K562 (cell line): Measurements from ENCODE around the gene DNAJC1. TPM values are rescaled to one million over a fixed set of nuclear protein-coding genes. Genes with fewer than 3 reads are reported as not detected.
A peak's percentile ranks its signal among the peaks of the same experiment; 100 is the strongest.

Experiments
- ATAC-seq: fragments of 200-7000 bp; cut with Tn5 transposase; 3 replicates; pipeline ENCODE4 v1.9.1; 2020; ENCODE audit warnings: moderate library complexity
- BruUV-seq: library from RNA; stranded (reverse); fragments of 400-500 nt; replicated peaks from 2 replicates; lab custom pipeline; 2021; lab: Mats Ljungman, UMichigan
- CTCF ChIA-PET: fragments of 300-600 bp; formaldehyde crosslinking; extraction: SDS; loops from one replicate; lab custom pipeline; 2021; ENCODE audit warnings: low intra/inter-chr PET ratio; lab: Yijun Ruan, JAX
- POLR2A ChIA-PET: fragments of 300-600, 350-650 bp; sonication (Branson Sonifier 250); formaldehyde crosslinking; extraction: SDS; loops from one replicate; lab custom pipeline; 2021; ENCODE audit warnings: antibody characterized with exemption, inconsistent platforms; lab: Yijun Ruan, JAX
- DNase-seq, 4 experiments: peaks; one replicate each; pipeline versions ENCODE4 v3.0.0 to v3.0.0-alpha.2; 2011 to 2018; ENCODE audit warnings: low spot score in 3 of 4, mixed read lengths in 3 of 4; ENCODE audit errors: extremely low read depth in 1 of 4
- FAIRE-seq: peaks from 2 replicates; lab custom pipeline; 2011; peaks lifted over from hg19 to GRCh38; lab: Jason Lieb, UNC
- H2AFZ ChIP-seq: 2 replicates; pipeline ENCODE4 v1.6.0; 2011; ENCODE audit warnings: low read depth, low read length, control low read depth, inconsistent platforms
- H3K27ac ChIP-seq: fragments of 200-600 bp; 3 replicates; pipeline ENCODE4 v1.8.0; 2011; ENCODE audit warnings: low read depth, mild to moderate bottlenecking, control low read depth, inconsistent platforms, low read length, moderate library complexity, mixed read lengths; ENCODE audit errors: extremely low read depth
- H3K27me3 ChIP-seq, 2 experiments: fragments of 300-600 bp in 1 of 2; 2 replicates in 1 of 2; 3 replicates in 1 of 2; pipeline versions ENCODE4 v1.6.0 to v1.8.0; 2011; ENCODE audit warnings: inconsistent platforms in 2 of 2, low read length in 2 of 2, mild to moderate bottlenecking in 1 of 2, mixed read lengths in 1 of 2, moderate library complexity in 1 of 2; ENCODE audit not compliant: control insufficient read depth in 2 of 2, insufficient read depth in 2 of 2
- H3K36me3 ChIP-seq: fragments of 300-600 bp; 3 replicates; pipeline ENCODE4 v1.8.0; 2011; ENCODE audit warnings: mild to moderate bottlenecking, low read length, inconsistent platforms; ENCODE audit not compliant: control insufficient read depth, insufficient read depth
- H3K4me1 ChIP-seq, 2 experiments: fragments of 200-600 bp in 1 of 2; replicated peaks in 1 of 2; 2 replicates in 1 of 2; 3 replicates in 1 of 2; pipeline versions ENCODE4 v1.5.1 to v1.8.0; 2011; ENCODE audit warnings: inconsistent platforms in 2 of 2, low read length in 2 of 2, mild to moderate bottlenecking in 1 of 2, mixed read lengths in 1 of 2, moderate library complexity in 1 of 2; ENCODE audit not compliant: control insufficient read depth in 2 of 2, insufficient read depth in 2 of 2
- H3K4me2 ChIP-seq: 2 replicates; pipeline ENCODE4 v1.6.1; 2011; ENCODE audit warnings: low read length, control low read depth, inconsistent platforms, mixed read lengths; ENCODE audit not compliant: insufficient read depth
- H3K4me3 ChIP-seq: fragments of 200-600 bp; sonication (generic), shearing (Covaris generic); 2 replicates; pipeline ENCODE4 v1.5.1; 2016; ENCODE audit warnings: control low read depth, inconsistent platforms
- H3K79me2 ChIP-seq: fragments of 200-600 bp; 3 replicates; pipeline ENCODE4 v1.8.0; 2011; ENCODE audit warnings: low read length, inconsistent platforms; ENCODE audit not compliant: control insufficient read depth, insufficient read depth
- H3K9ac ChIP-seq, 2 experiments: 2 replicates each; pipeline versions ENCODE4 v1.6.0 to v1.6.1; 2011; ENCODE audit warnings: low read depth in 2 of 2, low read length in 2 of 2, control low read depth in 1 of 2, inconsistent platforms in 1 of 2, mild to moderate bottlenecking in 1 of 2, mixed read lengths in 1 of 2; ENCODE audit not compliant: insufficient read depth in 1 of 2
- H3K9me1 ChIP-seq: one replicate; pipeline ENCODE4 v1.6.0; 2011; ENCODE audit warnings: inconsistent platforms, mild to moderate bottlenecking, low read length, moderate library complexity; ENCODE audit not compliant: control insufficient read depth, insufficient read depth
- H3K9me3 ChIP-seq: replicated peaks from 2 replicates; pipeline ENCODE4 v1.5.1; 2011; ENCODE audit warnings: low read depth, low read length, inconsistent platforms; ENCODE audit not compliant: control insufficient read depth, insufficient read depth
- H4K20me1 ChIP-seq: replicated peaks from 2 replicates; pipeline ENCODE4 v1.6.1; 2011; ENCODE audit warnings: low read length, inconsistent platforms, mixed read lengths; ENCODE audit not compliant: control insufficient read depth, insufficient read depth
- CAMTA2 ChIP-seq: fragments of 250-450 bp; sonication (Bioruptor Pico); conservative IDR thresholded peaks from 2 replicates; pipeline ENCODE4 v1.5.1; 2022
- CREM ChIP-seq: IDR thresholded peaks from 2 replicates; pipeline ENCODE4 v1.6.1; 2014; ENCODE audit warnings: antibody characterized with exemption, low read depth
- CTBP1 ChIP-seq: fragments of 450-650 bp; IDR thresholded peaks from 2 replicates; pipeline ENCODE4 v1.6.1; 2016; ENCODE audit warnings: borderline replicate concordance
- E2F3 ChIP-seq: fragments of 250-450 bp; sonication (Bioruptor Pico); IDR thresholded peaks from 2 replicates; pipeline ENCODE4 v1.4.0; 2020; ENCODE audit warnings: mild to moderate bottlenecking
- IFI16 ChIP-seq: fragments of 250-450 bp; sonication (Bioruptor Pico); IDR thresholded peaks from 2 replicates; pipeline ENCODE4 v2.1.2; 2022; ENCODE audit warnings: mild to moderate bottlenecking, inconsistent platforms
- JUND ChIP-seq, 2 experiments: IDR thresholded peaks; 2 replicates in 1 of 2; 3 replicates in 1 of 2; pipeline ENCODE4 v1.6.1; 2011; ENCODE audit warnings: borderline replicate concordance in 2 of 2, low read depth in 2 of 2, low read length in 2 of 2, improper control_type of control experiment in 1 of 2, missing biosample characterization in 1 of 2, missing genetic modification characterization in 1 of 2, missing genetic modification reagents in 1 of 2
- LEF1 ChIP-seq: fragments of 450-650 bp; IDR thresholded peaks from 2 replicates; pipeline ENCODE4 v1.6.1; 2016; ENCODE audit warnings: mild to moderate bottlenecking
- PHTF2 ChIP-seq: fragments of 250-450 bp; sonication (Bioruptor Pico); IDR thresholded peaks from 2 replicates; pipeline ENCODE4 v1.5.0; 2021; ENCODE audit warnings: mild to moderate bottlenecking
- PTRF ChIP-seq: fragments of 450-650 bp; IDR thresholded peaks from 2 replicates; pipeline ENCODE4 v1.6.1; 2016; ENCODE audit warnings: mild to moderate bottlenecking, missing genetic modification characterization, missing compliant biosample characterization
- SAP30 ChIP-seq: fragments of 200-600 bp; sonication (generic); IDR thresholded peaks from 2 replicates; pipeline ENCODE4 v1.6.1; 2012; ENCODE audit warnings: borderline replicate concordance, low read depth, mild to moderate bottlenecking, moderate library complexity, low read length, control low read depth, inconsistent platforms; ENCODE audit not compliant: insufficient read depth, poor library complexity, severe bottlenecking
- TAF7 ChIP-seq: fragments of 450-650 bp; IDR thresholded peaks from 2 replicates; pipeline ENCODE4 v1.6.1; 2016; ENCODE audit warnings: missing genetic modification characterization, missing compliant biosample characterization
- YBX1 ChIP-seq: fragments of 450-650 bp; IDR thresholded peaks from 2 replicates; pipeline ENCODE4 v1.7.1; 2016; ENCODE audit warnings: mild to moderate bottlenecking
- ZNF589 ChIP-seq: fragments of 200-800 bp; sonication (Bioruptor generic); IDR thresholded peaks from 2 replicates; pipeline ENCODE4 v1.6.1; 2016; ENCODE audit warnings: low read depth, missing genetic modification characterization, missing compliant biosample characterization
- WGBS: fragments of 100-300 bp; shearing (Covaris generic); methylation state at CpG from one replicate; pipeline ENCODE4 v1.1.6; 2016; ENCODE audit warnings: low coverage, mixed read lengths; ENCODE audit not compliant: insufficient coverage; ENCODE audit errors: missing lambda C conversion rate; 5-methylcytosine and 5-hydroxymethylcytosine counted together
- in situ Hi-C: fragments of 300-500 bp; cut with MboI; formaldehyde crosslinking; loops from 4 replicates; pipeline ENCODE4 v1.15.0; 2018; ENCODE audit warnings: inconsistent platforms, mixed read lengths
- intact Hi-C: fragments of 100-400 bp; cut with micrococcal nuclease; formaldehyde crosslinking; loops from 2 replicates; pipeline ENCODE4 v1.14.2; 2022
- polyA plus RNA-seq, 8 experiments: library from polyadenylated mRNA; depleted of rRNA in 4 of 8; stranded (reverse) in 5 of 8; unstranded in 3 of 8; fragments of >200 nt; fragmentation: Nextera tagmentation in 2 of 8; fragmentation: Illumina TruSeq in 1 of 8; extraction: Ambion mirVana in 2 of 8; extraction: Trizol in 1 of 8; gene quantifications; 2 replicates each; pipeline versions ENCODE4 v1.2.1 to v1.2.3, GENCODE V29; 2011 to 2014; ENCODE audit warnings: inconsistent platforms in 1 of 8, missing spikeins in 1 of 8
- total RNA-seq, 7 experiments: library from RNA; depleted of rRNA in 6 of 7; stranded (reverse); fragments of >200 nt in 6 of 7; fragmentation: Illumina TruSeq in 2 of 7; extraction: Trizol in 2 of 7; gene quantifications; 2 replicates each; pipeline versions ENCODE4 v1.2.1 to v1.2.3, GENCODE V29; 2011 to 2021; ENCODE audit warnings: low replicate concordance in 1 of 7
- TF ChIP-seq, protein P1 (sequence below): fragments of 450-650 bp; formaldehyde crosslinking; IDR thresholded peaks from 2 replicates; pipeline ENCODE4 v1.4.0; 2020; ENCODE audit warnings: mild to moderate bottlenecking, moderate library complexity

DNAJC1 gene
- total and polyA plus RNA-seq, 9 of the 15 experiments (the other 6 are each of a cell fraction or from before 2014, with no cell fraction given), result 5.4 to 77.6 (median 40.3) TPM

DNA sequence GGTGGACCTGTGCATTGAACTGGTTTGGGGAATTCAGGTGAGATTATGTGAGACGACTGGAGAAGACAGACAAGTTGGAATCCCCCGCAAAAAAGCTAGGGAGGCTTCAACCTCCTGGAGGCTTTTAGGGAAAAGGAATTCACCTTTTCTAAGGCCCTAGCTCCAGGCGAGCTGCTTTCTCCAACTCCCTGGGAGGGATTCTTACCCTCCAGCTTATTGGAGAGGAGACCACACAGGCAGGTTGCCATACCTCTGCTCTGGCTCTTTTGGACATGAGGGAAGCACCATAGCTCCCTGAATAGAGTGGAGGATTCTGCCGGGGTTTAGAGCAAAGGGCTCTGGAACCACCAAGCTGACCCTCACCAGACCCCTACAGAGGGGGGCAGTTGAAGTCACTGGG, 255.7 kb downstream of the DNAJC1 start:
- H3K9me3 ChIP-seq, result no peaks in the 10 kb centered on the region
- ATAC-seq, result no peak
- ChIA-PET POLR2A (interaction anchor here (1.0 to 1.5 kb wide), 3 partner anchors 10 to 341 kb away, joined by 3 to 8 read pairs (median 3); no protein-coding TSS in a partner anchor), CTCF (no interaction called here)
- WGBS, result 61% methylated on average over 4 of the region's 4 CpGs
- H3K9me1 ChIP-seq, result no peaks in the 10 kb centered on the region
- no peak for FAIRE-seq
- H3K4me1 ChIP-seq, result peaks cover 6 to 22% of the 10 kb centered on the region in 2 experiments; a peak in 4 of 5 replicates
- BruUV-seq, result TSS peak; percentile 11
- no peaks in the 10 kb centered on the region for H3K79me2 ChIP-seq
- H3K4me3 ChIP-seq, result no peak overlapping the region
- peaks cover 5% of the 10 kb centered on the region; the same call in 1 of the 2 replicates for H4K20me1 ChIP-seq
- no peak for DNase-seq
- H2AFZ ChIP-seq, result no peak overlapping the region
- in situ Hi-C loops (no loop called here), intact Hi-C loops (no loop called here)
- H3K36me3 ChIP-seq, result peaks cover 23% of the 10 kb centered on the region; the same call in 2 of the 3 replicates
- no peak overlapping the region for H3K9ac ChIP-seq
- H3K4me2 ChIP-seq, result no peak overlapping the region
- no peaks in the 10 kb centered on the region for H3K27me3 ChIP-seq
- H3K27ac ChIP-seq, result no peak overlapping the region
- no peak for TF ChIP-seq ZNF589 (CRISPR knock-in tag)
- TF ChIP-seq TAF7 (tag), result no peak
- TF ChIP-seq SAP30, result no peak
- no peak for TF ChIP-seq JUND (IDR thresholded peaks at IDR 0.05; ENCODE audit: borderline replicate concordance, low read depth, low read length)
- no peak for TF ChIP-seq JUND (tag; IDR thresholded peaks at IDR 0.05; ENCODE audit: borderline replicate concordance, low read depth, low read length)
- no peak for TF ChIP-seq CTBP1
- TF ChIP-seq PHTF2 (CRISPR knock-in tag), result no peak
- TF ChIP-seq, protein P1, sequence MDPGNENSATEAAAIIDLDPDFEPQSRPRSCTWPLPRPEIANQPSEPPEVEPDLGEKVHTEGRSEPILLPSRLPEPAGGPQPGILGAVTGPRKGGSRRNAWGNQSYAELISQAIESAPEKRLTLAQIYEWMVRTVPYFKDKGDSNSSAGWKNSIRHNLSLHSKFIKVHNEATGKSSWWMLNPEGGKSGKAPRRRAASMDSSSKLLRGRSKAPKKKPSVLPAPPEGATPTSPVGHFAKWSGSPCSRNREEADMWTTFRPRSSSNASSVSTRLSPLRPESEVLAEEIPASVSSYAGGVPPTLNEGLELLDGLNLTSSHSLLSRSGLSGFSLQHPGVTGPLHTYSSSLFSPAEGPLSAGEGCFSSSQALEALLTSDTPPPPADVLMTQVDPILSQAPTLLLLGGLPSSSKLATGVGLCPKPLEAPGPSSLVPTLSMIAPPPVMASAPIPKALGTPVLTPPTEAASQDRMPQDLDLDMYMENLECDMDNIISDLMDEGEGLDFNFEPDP, result no peak
- no peak for TF ChIP-seq CREM
- TF ChIP-seq PTRF (tag), result no peak
- TF ChIP-seq IFI16 (CRISPR knock-in tag), result no peak
- TF ChIP-seq CAMTA2 (CRISPR knock-in tag), result no peak
- no peak for TF ChIP-seq LEF1
- TF ChIP-seq YBX1, result no peak
- TF ChIP-seq E2F3 (CRISPR knock-in tag), result no peak
